SK-N-SH treated with all-trans-retinoic acid at 6 μM for 48 hours (cell line): ENCODE results near the gene SIRPB2.

ENCODE experiments used
- BACH2 ChIP-seq: fragments of 250-450 bp; sonication (Bioruptor Pico); IDR thresholded peaks from 2 replicates; pipeline ENCODE4 v1.9.0; 2021; ENCODE audit warnings: mild to moderate bottlenecking, borderline replicate concordance
- CREB5 ChIP-seq: fragments of 250-450 bp; sonication (Bioruptor Pico); IDR thresholded peaks from 2 replicates; pipeline ENCODE4 v1.5.1; 2020; ENCODE audit warnings: low read depth, mild to moderate bottlenecking, moderate library complexity
- CSRNP3 ChIP-seq: fragments of 250-450 bp; sonication (Bioruptor Pico); IDR thresholded peaks from 2 replicates; pipeline ENCODE4 v1.5.1; 2021; ENCODE audit warnings: mild to moderate bottlenecking, moderate library complexity
- ISL1 ChIP-seq: fragments of 250-450 bp; sonication (Bioruptor Pico); IDR thresholded peaks from 2 replicates; pipeline ENCODE4 v2.1.2; 2022; ENCODE audit warnings: mild to moderate bottlenecking, moderate library complexity
- PATZ1 ChIP-seq: fragments of 250-450 bp; sonication (Bioruptor Pico); IDR thresholded peaks from 2 replicates; pipeline ENCODE4 v1.8.0; 2020; ENCODE audit warnings: mild to moderate bottlenecking, moderate library complexity, borderline replicate concordance
- PPARA ChIP-seq: fragments of 250-450 bp; sonication (Bioruptor Pico); IDR thresholded peaks from 2 replicates; pipeline ENCODE4 v1.5.0; 2020; ENCODE audit warnings: mild to moderate bottlenecking, borderline replicate concordance
- RARB ChIP-seq: fragments of 250-450 bp; sonication (Bioruptor Pico); IDR thresholded peaks from 2 replicates; pipeline ENCODE4 v1.8.0; 2021; ENCODE audit warnings: mild to moderate bottlenecking, moderate library complexity
- TOX ChIP-seq: fragments of 250-450 bp; sonication (Bioruptor Pico); IDR thresholded peaks from 2 replicates; pipeline ENCODE4 v1.8.0; 2021; ENCODE audit warnings: mild to moderate bottlenecking, moderate library complexity, borderline replicate concordance
- ZC3H10 ChIP-seq: fragments of 250-450 bp; sonication (Bioruptor Pico); IDR thresholded peaks from 2 replicates; pipeline ENCODE4 v1.5.1; 2021; ENCODE audit warnings: mild to moderate bottlenecking, moderate library complexity
- ZFP3 ChIP-seq: fragments of 250-450 bp; sonication (Bioruptor Pico); IDR thresholded peaks from 2 replicates; pipeline ENCODE4 v1.5.0; 2020; ENCODE audit warnings: mild to moderate bottlenecking, moderate library complexity
- ZFP30 ChIP-seq: fragments of 450-650 bp; formaldehyde crosslinking; IDR thresholded peaks from 2 replicates; pipeline ENCODE4 v1.5.0; 2022; ENCODE audit warnings: mild to moderate bottlenecking, moderate library complexity
- ZNF565 ChIP-seq: fragments of 450-650 bp; formaldehyde crosslinking; conservative IDR thresholded peaks from 2 replicates; pipeline ENCODE4 v1.5.0; 2020; ENCODE audit warnings: low read depth, mild to moderate bottlenecking, moderate library complexity

GRCh38 chr20:1484438-1485116 is 6.6 kb downstream of the SIRPB2 start:
- no peak for TF ChIP-seq ZFP30 (CRISPR knock-in tag)
- TF ChIP-seq ZNF565 (CRISPR knock-in tag) = no peak
- TF ChIP-seq ZFP3 = no peak
- TF ChIP-seq TOX = no peak
- TF ChIP-seq ISL1 (CRISPR knock-in tag) = no peak
- TF ChIP-seq CSRNP3 (CRISPR knock-in tag) = no peak
- TF ChIP-seq PPARA (CRISPR knock-in tag) = no peak
- TF ChIP-seq PATZ1 (CRISPR knock-in tag) = no peak
- TF ChIP-seq CREB5 = no peak
- TF ChIP-seq RARB (CRISPR knock-in tag) = no peak
- TF ChIP-seq ZC3H10 = no peak
- TF ChIP-seq BACH2 = no peak
